IMR-90 (cell line): ENCODE data around the gene PTX4.

Experiments
- CEBPB ChIP-seq: IDR thresholded peaks from 2 replicates; pipeline ENCODE4 v1.6.1; 2012; ENCODE audit warnings: low read depth, low read length, improper control_type of control experiment
- CHD1 ChIP-seq: IDR thresholded peaks from 2 replicates; pipeline ENCODE4 v1.6.1; 2012; ENCODE audit warnings: low read depth, low read length, improper control_type of control experiment
- RCOR1 ChIP-seq: IDR thresholded peaks from 2 replicates; pipeline ENCODE4 v1.6.1; 2012; ENCODE audit warnings: mild to moderate bottlenecking, low read length, improper control_type of control experiment; ENCODE audit not compliant: insufficient replicate concordance
- RFX5 ChIP-seq: IDR thresholded peaks from 2 replicates; pipeline ENCODE4 v1.8.0; 2012; ENCODE audit warnings: low read depth, mild to moderate bottlenecking, low read length, moderate library complexity
- TF ChIP-seq, protein P1 (sequence below): conservative IDR thresholded peaks from 2 replicates; pipeline ENCODE4 v1.5.1; 2012; ENCODE audit warnings: mild to moderate bottlenecking, low read depth, low read length, improper control_type of control experiment
- TF ChIP-seq, protein P2 (sequence below): fragments of 150-350 bp; IDR thresholded peaks from 2 replicates; pipeline ENCODE4 v1.6.1; 2017; ENCODE audit warnings: mild to moderate bottlenecking, antibody characterized with exemption, low read length, low read depth

DNA sequence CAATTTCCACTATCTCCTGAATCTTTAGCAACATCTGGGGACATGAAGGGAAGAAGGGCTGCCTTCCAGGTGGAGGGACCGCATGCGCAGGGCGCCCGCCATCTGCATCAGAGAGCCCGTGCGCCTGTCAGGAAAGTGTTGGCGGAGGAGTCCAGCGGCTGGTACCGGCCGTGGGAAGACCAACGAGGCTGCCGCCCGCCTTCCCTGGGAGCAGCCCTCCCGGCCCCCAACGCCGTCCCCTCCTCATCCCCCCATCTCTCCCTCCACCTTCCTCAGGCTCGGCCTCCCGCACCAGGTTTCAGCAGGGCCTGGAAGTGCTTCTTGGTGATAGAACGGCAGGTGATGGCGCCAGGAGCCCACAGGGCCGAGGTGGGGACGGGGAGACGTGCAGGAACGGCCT is 22.7 kb downstream of the PTX4 start:
- TF ChIP-seq, protein P1, sequence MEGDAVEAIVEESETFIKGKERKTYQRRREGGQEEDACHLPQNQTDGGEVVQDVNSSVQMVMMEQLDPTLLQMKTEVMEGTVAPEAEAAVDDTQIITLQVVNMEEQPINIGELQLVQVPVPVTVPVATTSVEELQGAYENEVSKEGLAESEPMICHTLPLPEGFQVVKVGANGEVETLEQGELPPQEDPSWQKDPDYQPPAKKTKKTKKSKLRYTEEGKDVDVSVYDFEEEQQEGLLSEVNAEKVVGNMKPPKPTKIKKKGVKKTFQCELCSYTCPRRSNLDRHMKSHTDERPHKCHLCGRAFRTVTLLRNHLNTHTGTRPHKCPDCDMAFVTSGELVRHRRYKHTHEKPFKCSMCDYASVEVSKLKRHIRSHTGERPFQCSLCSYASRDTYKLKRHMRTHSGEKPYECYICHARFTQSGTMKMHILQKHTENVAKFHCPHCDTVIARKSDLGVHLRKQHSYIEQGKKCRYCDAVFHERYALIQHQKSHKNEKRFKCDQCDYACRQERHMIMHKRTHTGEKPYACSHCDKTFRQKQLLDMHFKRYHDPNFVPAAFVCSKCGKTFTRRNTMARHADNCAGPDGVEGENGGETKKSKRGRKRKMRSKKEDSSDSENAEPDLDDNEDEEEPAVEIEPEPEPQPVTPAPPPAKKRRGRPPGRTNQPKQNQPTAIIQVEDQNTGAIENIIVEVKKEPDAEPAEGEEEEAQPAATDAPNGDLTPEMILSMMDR, result no peak
- TF ChIP-seq, protein P2, sequence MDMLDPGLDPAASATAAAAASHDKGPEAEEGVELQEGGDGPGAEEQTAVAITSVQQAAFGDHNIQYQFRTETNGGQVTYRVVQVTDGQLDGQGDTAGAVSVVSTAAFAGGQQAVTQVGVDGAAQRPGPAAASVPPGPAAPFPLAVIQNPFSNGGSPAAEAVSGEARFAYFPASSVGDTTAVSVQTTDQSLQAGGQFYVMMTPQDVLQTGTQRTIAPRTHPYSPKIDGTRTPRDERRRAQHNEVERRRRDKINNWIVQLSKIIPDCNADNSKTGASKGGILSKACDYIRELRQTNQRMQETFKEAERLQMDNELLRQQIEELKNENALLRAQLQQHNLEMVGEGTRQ, result no peak
- TF ChIP-seq RCOR1 (no peak), RFX5 (no peak), CEBPB (no peak), CHD1 (no peak)
